A549 treated with AZD9567 at 1 μM for 4 hours (cell line): ENCODE data around the gene TEKTIP1. TPM values are rescaled to one million over a fixed set of nuclear protein-coding genes. Genes with fewer than 3 reads are reported as not detected.

Experiments
- total RNA-seq: library from RNA; stranded (reverse); fragments of 200-300 nt; extraction: Qiagen RNA extraction; gene quantifications from 5 replicates; pipeline ENCODE4 v1.2.3, GENCODE V29; 2022; ENCODE audit not compliant: insufficient read depth

Gene TEKTIP1
- 0.18 TPM in 1 of 5 replicates, not detected in the others for total RNA-seq

GRCh38 chr19:3538965-3539755 is at the start of gene TEKTIP1:
TEKTIP1 (plus strand) TSS chr19:3539174; CDS start chr19:3539178, 4 bp downstream.

GRCh38 chr19:3500429-3501101 is 38.4 kb upstream of the TEKTIP1 start, which contains the start of gene DOHH:
DOHH (minus strand) TSS chr19:3500674; CDS start chr19:3496814, 3,860 bp downstream.

GRCh38 chr19:3505598-3506383 is 33.2 kb upstream of the TEKTIP1 start, which contains the start of gene FZR1:
FZR1 (plus strand) TSS chr19:3506311; CDS start chr19:3522990, 16,679 bp downstream.

GRCh38 chr19:3557461-3558248 is 18.7 kb downstream of the TEKTIP1 start, which contains the start of gene MFSD12:
MFSD12 (minus strand) TSS chr19:3557586; CDS start chr19:3557403, 183 bp downstream.

GRCh38 chr19:3572855-3573161 is 33.8 kb downstream of the TEKTIP1 start, which contains the start of gene HMG20B:
HMG20B (plus strand) TSS chr19:3572944; CDS start chr19:3573310, 366 bp downstream.

GRCh38 chr19:3585301-3586126 is 46.5 kb downstream of the TEKTIP1 start, which contains the start of gene GIPC3:
GIPC3 (plus strand) TSS chr19:3585478; CDS start chr19:3585598, 120 bp downstream.

Other genes starting within 250 kb of the TEKTIP1 start
- gene NFIC, start 172.6 kb upstream of the TEKTIP1 start, total RNA-seq = 31.0 to 36.9 TPM (median 33.6 TPM) in 5 replicates
- 0.34 to 0.63 TPM (median 0.49 TPM) in 4 of 5 replicates, not detected in the other for gene SMIM24, start 58.6 kb upstream of the TEKTIP1 start, total RNA-seq
- gene SMIM44, start 55.7 kb upstream of the TEKTIP1 start, total RNA-seq = not detected in 5 replicates
- 5.9 to 19.1 TPM (median 17.2 TPM) in 5 replicates for gene DOHH, start 38.5 kb upstream of the TEKTIP1 start, total RNA-seq
- 20.6 to 37.5 TPM (median 34.1 TPM) in 5 replicates for gene FZR1, start 32.9 kb upstream of the TEKTIP1 start, total RNA-seq
- 127 to 156 TPM (median 150 TPM) in 5 replicates for gene MFSD12, start 18.4 kb downstream of the TEKTIP1 start, total RNA-seq
- 59.5 to 65.3 TPM (median 62.8 TPM) in 5 replicates for gene HMG20B, start 33.8 kb downstream of the TEKTIP1 start, total RNA-seq
- gene GIPC3, start 46.3 kb downstream of the TEKTIP1 start, total RNA-seq = 0.15 to 0.26 TPM (median 0.19 TPM) in 4 of 5 replicates, not detected in the other
- gene TBXA2R, start 67.7 kb downstream of the TEKTIP1 start, total RNA-seq = 0.68 to 0.88 TPM (median 0.74 TPM) in 4 of 5 replicates, not detected in the other
- gene CACTIN, start 87.6 kb downstream of the TEKTIP1 start, total RNA-seq = 9.5 to 21.6 TPM (median 19.1 TPM) in 5 replicates
- gene PIP5K1C, start 161.3 kb downstream of the TEKTIP1 start, total RNA-seq = 9.2 to 14.2 TPM (median 12.9 TPM) in 5 replicates
- gene TJP3, start 169.2 kb downstream of the TEKTIP1 start, total RNA-seq = 0.26 to 0.46 TPM (median 0.40 TPM) in 4 of 5 replicates, not detected in the other
- 9.7 to 12.4 TPM (median 11.8 TPM) in 5 replicates for gene APBA3, start 222.5 kb downstream of the TEKTIP1 start, total RNA-seq
- 53.4 to 74.7 TPM (median 65.3 TPM) in 5 replicates for gene MRPL54, start 223.5 kb downstream of the TEKTIP1 start, total RNA-seq
- not detected in 5 replicates for gene RAX2, start 233.1 kb downstream of the TEKTIP1 start, total RNA-seq
- 0.77 to 1.0 TPM (median 0.90 TPM) in 4 of 5 replicates, not detected in the other for gene MATK, start 247.2 kb downstream of the TEKTIP1 start, total RNA-seq